ENCODE data around the gene TRMT10C.
"Not testable (repeated sequence)": the region's sequence is repeated elsewhere in the genome, so short reads cannot be mapped to it uniquely, and the experiment has no call there.

The TRMT10C gene

GRCh38 chr3:101549473-101549872, 12.2 kb upstream of the TRMT10C start:
- no peak for ATAC-seq

GRCh38 chr3:101551359-101552081, 10.1 kb upstream of the TRMT10C start:
- ATAC-seq, result not testable (repeated sequence)

DNA sequence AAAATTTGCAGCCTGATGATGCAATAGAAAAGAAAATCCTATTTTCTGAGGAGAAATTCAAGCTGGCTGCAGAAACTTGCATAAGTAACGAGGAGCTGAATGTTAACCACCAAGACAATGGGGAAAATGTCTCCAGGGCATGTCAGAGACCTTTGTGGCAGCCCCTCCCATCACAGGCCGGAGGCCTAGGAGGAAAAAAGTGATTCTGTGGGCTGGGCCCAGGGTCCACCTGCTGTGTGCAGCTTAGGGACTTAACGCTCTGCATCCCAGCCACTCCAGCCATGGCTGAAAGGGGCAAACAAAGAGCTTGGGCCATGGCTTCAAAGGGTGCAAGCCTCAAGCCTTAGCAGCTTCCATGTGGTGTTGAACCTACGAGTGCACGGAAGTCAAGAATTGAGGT, 8.3 kb upstream of the TRMT10C start:
- not testable (repeated sequence) for ATAC-seq

GRCh38 chr3:101556064-101556463, 5.6 kb upstream of the TRMT10C start:
- no peak for ATAC-seq

DNA sequence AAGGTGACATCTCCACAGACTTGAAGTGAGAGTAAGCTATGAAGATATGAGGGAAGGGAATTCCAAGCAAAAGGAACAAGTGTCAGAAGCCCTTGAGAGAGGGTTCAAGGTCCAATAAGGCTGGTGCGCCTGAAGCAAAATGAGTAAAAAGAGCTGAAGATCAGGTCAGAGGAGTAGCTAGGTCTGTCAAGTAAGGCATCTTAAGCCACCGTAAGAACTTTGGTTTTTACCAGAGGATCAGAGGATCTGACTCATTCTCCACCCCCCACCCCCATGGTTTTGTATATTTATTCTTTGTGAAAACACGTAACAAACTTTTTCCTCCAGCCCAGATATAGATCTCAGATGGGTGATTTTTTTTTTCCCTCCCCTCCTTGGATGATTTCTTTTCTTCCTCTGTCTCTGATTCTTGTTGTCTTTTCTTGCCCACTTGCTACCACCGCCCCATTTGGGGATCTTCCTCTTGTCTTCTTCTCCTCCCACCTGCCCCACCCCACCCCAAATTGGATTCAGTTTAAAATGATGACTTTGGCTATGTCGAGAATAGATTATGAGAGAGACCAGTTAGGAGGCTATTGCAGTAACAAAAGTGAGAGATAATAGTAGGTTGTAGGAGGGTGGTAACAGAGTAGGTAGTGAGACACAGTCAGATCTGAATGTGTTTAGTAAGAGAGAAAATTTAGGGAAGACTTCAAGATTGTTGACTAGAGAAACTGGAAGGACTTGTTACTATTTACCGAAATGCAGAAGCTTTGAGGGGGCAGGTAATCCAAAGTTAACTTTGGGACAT, 6.1 kb downstream of the TRMT10C start:
- peak; percentile 41 to 78 for ATAC-seq

DNA sequence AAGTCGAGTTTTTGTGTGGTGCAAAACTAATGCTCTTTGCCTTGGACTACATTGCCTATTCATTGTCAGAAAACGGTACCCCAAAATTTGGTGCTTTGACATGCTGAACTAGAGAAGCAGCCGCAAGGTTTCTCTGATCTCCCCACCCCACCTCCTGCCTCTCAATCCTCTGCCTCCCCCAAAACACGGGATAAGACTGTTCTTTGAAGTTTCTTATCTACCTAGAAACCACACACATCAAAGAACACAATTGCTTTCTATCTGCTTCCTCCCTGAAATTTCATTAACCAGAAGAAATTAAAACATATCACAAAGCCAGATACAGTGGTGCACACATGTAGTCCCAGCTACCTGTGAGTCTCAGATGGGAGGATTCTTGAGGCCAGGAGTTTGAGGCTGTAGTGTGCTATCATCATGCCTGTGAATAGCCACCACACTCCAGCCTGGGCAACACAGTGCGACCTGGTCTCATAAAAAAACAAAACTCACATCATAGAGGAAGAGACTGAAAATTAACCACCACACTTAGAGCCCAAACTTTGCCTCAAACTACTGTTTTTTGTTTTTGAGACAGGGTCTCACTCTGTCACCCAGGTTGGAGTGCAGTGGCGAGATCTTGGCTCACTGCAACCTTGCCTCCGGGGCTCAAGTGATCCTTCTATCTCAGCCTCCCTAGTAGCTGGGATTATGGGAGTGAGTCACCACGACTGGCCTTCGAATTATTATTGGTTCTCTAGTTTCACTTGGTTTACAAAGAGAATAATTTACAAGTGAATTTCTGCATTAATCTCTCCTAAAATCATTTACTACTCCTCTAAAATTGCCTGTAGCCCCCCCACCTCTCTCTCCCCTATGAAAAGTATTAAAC, 9.6 kb downstream of the TRMT10C start:
- ATAC-seq, result no peak

GRCh38 chr3:101573449-101574387, 12.1 kb downstream of the TRMT10C start, which contains the start of gene PCNP:
Gene PCNP (plus strand): TSS chr3:101574180. CDS start chr3:101574216, 36 bp downstream.
- peak; percentile 89 to 90 for ATAC-seq

- peak; percentile 53 to 57 for ATAC-seq
Observed at GRCh38 chr3:101574388-101575112, 12.9 kb downstream of the TRMT10C start.

DNA sequence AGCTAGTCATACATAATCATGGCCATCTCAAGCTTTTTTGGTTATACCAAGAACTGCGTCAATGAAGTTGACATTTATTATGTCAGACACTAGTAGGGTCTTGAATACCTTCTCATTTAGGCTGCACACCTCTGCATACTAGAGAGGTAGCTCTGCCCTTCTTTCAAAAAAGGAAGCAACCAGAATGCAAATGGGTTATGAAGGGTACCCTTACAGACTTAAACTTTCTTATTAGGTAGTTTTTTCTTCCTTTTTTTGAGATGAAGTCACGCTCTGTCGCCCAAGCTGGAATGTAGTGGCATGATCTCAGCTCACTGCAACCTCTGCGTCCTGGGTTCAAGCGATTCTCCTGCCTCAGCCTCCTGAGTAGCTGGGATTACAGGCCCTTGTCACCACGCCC, 15.6 kb downstream of the TRMT10C start:
- no peak for ATAC-seq

GRCh38 chr3:101588616-101589015, 26.9 kb downstream of the TRMT10C start:
- ATAC-seq, result no peak

- ATAC-seq, result no peak
Observed at GRCh38 chr3:101591071-101591470, 29.4 kb downstream of the TRMT10C start.

DNA sequence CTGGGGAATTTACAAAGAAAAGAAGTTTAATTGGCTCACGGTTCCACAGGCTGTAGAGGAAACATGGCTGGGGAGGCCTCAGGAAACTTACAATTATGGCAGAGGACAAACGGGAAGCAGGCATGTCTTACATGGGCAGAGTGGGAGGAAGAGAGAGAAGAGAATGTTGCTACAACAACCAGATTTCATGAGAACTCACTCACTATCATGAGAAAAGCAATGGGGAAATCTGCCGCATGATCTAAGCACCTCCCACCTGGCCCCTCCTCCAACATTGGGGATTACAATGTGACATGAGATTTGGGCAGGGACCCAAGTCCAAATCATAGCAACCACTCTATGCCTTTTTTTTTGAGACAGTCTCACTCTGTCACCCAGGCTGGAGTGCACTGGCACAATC, 41.1 kb downstream of the TRMT10C start:
- no peak for ATAC-seq

DNA sequence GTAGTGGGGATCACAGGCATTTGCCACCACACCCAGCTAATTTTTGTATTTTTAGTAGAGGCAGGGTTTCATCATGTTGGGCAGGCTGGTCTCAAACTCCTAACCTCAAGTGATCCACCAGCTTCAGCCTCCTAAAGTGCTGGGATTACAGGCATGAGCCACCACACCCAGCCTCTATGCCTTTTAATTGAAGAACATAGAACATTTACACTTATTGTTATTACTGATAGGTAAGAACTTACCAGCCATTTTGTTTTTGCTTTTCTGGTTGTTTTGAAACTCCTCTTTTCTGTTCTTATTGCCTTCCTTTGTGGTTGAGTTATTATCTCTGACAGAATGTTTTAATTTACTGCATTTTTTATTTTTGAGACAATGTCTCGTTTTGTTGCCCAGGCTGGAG, 41.5 kb downstream of the TRMT10C start:
- no peak for ATAC-seq

- ATAC-seq, result not testable (repeated sequence)
Observed at GRCh38 chr3:101605398-101605797, 43.7 kb downstream of the TRMT10C start.

DNA sequence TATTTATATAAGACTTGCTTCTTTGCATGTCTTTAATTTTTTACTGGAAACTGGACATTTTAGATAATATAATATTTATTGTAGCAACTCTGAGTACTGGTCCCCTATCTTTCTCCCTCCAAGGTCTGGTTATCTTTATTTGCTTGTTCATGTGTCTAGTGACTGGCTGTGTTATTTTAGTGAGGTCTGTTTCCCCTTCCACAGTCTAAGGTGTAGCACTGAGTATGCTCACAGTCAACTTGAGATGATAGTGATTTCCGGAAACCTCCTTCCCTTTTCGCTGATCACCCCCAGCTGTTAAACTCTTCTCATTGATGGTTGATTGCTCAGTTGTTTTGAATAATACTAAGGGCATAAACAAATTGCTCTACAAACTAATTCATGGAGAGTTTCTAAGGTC, 49.4 kb downstream of the TRMT10C start:
- no peak for ATAC-seq

DNA sequence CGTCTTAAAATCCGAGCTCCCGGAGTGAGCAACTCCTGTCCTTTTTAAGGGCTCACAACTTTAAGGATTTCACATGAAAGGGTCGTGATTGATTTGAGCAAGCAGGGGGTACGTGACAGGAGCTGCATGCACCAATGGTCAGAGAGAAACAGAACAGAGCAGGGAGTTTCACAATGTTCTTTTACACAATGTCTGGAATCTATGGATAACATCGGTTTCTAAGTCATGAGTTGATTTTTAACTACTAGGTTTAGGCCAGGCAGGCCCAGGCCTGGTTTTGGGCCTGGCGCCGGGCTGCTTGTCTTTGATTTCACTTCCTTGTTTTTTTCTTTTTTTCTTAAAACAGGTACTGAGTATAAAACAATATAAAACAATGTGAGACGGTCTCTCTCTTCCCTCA, 51.3 kb downstream of the TRMT10C start:
- not testable (repeated sequence) for ATAC-seq

GRCh38 chr3:101615525-101615924, 53.9 kb downstream of the TRMT10C start:
- no peak for ATAC-seq
